GM18907 (cell line): ENCODE results near the gene METTL5.

Source experiments
- ATAC-seq: cut with Tn5 transposase; IDR thresholded peaks from one replicate; pipeline ENCODE4 v1.9.1; 2021; ENCODE audit warnings: mild to moderate bottlenecking, moderate library complexity; ENCODE audit not compliant: unreplicated experiment

METTL5 gene

DNA sequence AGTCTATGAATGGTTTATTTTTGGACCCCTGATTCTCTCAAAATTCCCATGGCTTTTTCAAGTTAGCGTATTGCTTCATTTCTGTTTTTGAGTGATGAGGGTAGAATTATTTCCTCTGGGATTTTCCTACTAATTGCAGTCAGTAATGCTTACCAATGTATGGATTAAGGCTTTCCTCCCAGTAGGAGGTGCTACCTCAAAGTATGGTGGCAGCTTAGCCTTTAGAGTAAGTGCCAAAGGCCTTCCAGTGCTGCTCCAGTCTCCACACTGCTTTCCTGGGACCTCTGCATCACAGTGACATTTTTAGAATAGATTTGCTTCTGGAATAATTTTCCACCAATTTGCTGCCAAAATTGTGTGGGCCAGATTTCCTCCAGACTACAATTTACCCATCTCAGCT is 42.2 kb downstream of the METTL5 start:
- ATAC-seq: no peak

DNA sequence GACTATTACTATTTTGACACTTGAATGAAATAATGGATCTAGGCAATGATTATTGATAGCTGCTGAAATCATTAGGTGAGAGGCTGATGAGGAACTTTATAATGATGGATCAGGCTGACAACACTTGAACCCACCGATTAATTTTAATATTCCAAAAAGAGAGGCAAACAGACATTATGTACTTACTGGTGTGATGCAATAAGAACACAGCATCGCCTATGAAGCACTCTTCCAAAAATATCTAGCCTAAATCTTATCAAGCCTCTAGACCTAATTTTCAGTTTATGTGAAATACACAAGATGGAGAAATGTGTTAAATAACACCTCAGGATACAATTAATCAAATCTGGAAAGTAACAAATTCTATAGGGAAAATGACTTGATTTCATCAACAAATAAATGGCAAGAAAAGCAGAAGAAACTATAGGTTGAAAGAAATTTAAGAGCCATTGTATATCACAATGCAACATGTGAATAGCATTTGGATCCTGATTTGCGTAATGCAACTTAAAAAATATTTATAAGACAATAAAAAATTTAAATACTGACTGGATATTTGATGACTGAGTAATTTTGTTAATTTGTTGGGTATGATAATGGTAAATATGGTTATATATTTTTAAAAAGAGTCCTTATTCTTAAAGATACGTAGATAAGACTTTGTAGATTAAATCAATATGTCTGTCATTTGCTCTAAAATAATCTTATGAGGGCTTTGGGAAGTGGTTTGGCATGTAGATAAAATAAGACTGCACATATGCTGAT is 43.3 kb downstream of the METTL5 start:
- ATAC-seq: no peak

DNA sequence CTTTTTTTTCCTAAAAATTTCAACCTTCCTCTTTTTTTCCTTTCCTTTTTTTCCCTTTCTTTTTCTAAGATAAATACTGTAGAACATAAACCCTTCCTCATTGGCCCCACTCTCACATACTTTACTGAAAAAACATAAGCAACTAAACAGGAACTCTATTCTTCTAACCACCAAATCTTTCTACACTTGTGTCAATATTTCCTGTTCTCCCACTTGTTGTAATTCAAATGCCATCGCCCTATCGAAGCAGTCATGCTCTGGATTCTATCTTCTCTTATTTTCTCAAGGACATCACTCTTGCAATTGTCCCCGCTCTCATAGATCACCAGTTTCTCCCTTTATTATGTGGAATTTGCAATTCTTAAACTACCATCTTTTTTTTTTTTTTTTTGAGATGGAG is 46.3 kb downstream of the METTL5 start:
- ATAC-seq: no peak

DNA sequence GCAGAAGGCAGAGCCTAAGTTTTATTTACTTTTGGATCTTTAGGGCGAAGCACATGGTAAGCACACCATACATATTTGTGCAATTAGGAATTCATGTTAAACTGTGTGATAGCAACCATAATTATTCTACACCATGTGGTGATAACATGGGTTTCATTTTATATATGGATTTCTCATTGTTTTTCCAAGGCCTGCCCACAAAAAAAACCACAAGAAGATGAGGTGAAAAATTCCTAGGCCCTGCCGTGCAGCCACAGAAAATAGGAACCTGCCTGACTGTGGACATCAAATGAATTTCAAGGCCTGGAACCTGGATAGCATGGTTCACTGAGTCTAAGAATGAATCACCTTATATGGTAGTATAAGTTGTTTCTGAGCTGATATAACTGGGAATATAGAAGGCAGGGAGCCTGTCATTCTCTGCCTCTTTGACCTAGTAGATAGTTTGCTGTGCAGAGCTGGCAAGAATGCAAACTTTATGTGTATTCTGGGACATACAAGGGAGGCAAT is 48.4 kb downstream of the METTL5 start:
- no peak for ATAC-seq

DNA sequence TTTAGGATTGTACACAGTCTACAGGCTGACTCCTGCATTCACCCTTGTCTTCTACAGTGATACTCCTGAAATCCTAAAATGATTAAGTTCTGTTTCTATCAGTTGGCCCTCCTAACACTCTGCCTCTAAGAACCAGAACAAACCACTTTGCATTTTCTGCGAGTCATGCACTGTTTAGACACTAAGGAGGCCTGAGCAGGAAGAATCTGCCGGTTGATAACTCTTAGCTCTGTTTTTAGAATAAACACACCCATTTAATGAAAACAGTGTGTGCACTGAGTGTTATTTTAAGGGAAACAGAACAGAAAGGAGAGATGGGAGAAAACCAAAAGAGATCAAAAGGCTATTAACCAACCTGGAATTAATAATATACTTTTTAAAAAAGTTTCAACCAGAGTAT is 48.9 kb downstream of the METTL5 start:
- ATAC-seq: no peak

DNA sequence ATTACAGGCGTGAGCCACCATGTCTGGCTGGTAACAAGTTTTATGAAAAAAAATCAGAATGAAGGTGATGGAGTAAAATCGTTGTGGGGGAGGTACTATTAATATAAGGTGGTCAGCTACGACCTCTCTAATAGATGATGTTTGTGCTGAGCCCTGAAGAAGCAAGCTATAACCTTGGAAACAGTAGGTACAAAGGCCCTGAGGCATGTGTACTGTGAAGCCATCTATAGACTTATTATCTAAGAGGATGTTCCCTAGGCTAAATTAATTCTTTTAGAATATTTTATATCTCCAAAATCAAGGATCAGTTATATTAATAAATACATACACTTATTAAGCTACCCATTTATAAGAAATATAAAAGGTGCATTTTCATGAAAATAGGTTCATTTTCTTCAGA is 49.4 kb downstream of the METTL5 start:
- no peak for ATAC-seq

DNA sequence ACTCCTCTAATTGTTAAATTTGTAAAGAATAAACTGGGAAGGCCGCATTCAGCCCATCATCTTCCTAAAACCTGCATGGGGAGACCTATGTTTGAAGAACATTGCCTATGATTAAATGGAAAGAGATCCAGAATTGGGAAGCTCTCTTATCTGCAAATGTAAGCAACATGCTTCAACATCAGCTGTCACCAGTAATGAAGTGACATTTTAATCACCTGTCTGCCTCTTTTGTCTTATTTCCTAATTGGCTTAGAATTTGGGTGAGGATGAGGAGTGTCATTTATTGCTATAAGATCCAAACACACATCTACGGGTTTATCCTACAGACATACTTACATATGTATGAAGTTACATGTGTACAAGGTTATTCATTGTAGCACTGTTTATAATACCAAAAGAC is 52.1 kb downstream of the METTL5 start:
- ATAC-seq: no peak

DNA sequence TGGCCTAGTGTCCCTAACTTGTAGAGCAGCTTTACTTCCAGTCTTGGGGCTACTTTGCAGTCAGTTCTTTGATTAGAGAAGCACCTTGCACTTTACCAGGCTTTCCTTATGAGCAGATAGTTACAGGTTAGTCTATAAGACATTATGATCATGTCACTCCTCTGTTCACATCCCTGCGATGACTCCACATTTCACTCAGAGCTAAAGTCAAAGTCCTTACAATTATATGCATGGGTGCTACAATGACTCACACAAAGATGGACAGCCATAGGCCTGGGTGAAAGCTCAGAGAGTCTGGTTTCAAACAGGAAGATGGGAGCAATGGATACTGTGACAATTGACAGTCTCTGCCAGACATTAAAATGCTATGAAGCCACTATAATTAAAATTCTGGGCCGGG is 53.1 kb downstream of the METTL5 start:
- no peak for ATAC-seq

DNA sequence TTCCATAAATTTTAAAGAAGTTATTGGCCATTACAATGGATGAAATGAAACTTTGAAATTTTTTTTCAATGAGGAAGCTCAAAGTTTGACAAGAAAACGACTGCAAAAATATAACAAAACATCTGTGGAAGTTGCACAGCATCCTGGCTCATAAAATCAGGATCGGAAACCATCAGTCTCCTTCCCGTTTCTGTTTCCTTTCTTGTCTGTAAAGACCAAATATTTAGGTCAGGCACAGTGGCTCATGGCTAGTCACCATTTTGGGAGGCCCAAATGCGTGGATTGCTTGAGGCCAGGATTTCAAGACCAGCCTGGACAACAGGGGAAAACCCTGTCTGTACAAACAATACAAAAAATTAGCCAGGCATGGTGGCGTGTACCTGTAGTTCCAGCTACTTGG is 53.7 kb downstream of the METTL5 start:
- ATAC-seq: no peak

DNA sequence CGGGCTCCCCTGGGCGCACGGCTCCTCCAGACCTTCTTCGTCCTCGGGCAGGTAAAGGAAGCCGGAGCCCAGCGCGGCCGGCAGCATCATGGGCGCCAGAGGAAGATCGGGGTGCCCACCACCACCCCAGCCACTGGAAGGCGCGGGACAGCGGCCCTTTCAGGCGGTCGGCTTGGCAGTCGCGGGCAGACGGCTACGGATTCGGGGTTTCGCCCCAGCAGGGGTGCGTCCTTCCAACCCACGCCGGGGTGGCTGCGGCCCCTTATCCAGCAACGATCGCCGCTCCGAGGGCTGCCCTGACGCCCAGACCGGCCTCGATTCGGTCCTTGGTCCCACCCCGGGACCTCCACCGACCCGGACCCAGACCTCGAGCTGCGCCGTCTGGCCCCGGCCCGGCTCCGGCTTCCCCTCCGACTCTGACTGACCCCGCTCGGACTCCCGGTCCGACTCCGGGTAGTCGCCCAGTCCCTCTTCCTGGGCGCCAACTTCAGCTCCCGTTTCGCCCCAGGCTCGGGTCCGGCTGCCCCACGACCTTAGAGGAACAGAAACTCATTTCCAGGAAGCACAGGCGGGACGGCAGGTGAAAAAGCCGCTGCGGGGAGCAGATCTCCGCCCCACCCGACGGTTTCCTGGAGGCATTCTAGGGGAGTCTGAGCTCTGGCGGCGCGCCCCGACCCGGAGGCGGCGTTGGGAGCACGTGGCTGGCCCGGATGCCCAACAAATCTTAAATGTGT is 56.3 kb downstream of the METTL5 start:
- no peak for ATAC-seq

DNA sequence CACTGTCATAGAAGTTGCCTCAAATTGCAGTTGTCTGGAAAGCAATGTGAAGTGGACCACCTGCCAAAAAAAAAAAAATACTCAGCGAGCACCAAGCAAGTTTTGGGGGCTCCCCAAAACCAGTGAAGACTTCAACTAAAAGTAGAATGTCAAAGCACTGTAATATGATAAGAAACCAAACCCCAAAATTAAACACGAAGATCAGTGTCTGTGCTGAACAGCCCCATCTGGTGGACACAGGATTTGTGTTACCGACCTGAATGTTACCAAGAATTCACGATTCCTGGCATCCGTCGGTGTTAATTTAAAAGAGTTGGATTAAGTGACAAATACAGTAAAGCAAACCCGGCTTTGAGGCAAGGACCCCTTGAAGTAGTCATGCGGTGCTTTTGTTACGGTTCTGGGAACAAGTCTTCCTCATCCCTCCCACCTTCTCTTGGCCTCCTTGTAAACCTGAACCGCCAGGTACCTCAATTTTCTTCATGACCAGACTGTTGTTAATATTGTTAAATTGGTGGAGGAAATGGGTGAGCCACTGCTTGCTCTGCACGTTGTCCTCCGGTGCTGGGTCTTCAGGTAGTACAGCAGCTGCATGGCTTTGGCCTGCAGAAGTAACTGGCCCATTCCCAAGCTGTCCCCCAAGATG is 57.3 kb downstream of the METTL5 start:
- no peak for ATAC-seq

DNA sequence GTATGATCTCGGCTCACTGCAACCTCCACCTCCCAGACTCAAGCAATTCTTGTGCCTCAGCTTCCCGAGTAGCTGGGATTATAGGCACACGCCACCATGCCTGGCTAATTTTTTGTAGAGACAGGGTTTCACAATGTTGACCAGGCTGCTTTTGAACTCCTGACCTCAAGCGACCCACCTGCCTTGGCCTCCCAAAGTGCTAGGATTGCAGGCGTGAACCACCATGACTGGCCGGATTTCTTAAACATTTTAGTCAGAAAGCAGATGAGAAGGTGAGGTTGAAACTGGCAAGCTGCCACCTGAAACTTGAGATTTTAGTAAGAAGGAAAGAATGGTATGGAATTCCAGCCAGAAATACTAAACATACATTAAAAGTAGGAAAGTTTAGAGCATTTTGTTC is 59.2 kb downstream of the METTL5 start:
- no peak for ATAC-seq

DNA sequence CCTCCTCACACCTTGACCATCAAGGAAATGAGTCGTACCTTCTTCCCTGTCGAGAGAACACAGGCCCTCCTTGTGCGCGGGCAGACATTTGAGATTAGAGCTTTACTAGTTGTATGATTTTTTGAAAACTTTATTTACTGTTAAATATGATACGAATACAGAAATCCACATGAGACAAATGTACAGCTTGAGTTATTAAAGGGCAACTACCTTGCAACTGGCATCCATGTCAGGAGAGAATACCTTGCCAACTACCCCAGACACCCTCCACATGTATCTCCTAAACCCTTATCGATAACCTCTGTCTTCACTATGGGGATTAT is 62.8 kb downstream of the METTL5 start:
- ATAC-seq: no peak
